ENCODE measurements around the gene AGBL4. TPM values are rescaled to one million over a fixed set of nuclear protein-coding genes. Genes with fewer than 3 reads are reported as not detected.
A peak's percentile ranks its signal among the peaks of the same experiment; 100 is the strongest.
"Not testable (repeated sequence)": the region's sequence is repeated elsewhere in the genome, so short reads cannot be mapped to it uniquely, and the experiment has no call there.

AGBL4 gene
- total RNA-seq, 1 donor from 2014 or later, result not detected

- Mint-ChIP-seq H3K27ac (no peak overlapping the region), H3K4me3 (ENCODE audit: low read depth) (no peak overlapping the region), H3K36me3 (ENCODE audit: low read depth) (no peaks in the 10 kb centered on the region), H3K9me3 (no peaks in the 10 kb centered on the region), H3K27me3 (ENCODE audit: low read depth) (no peaks in the 10 kb centered on the region), H3K4me1 (ENCODE audit: low read depth) (no peaks in the 10 kb centered on the region)
- no peak for DNase-seq (ENCODE audit: low spot score)
- intact Hi-C loops (cut with micrococcal nuclease), result no loop called here
Observed at GRCh38 chr1:48543854-48544253, 1479.9 kb downstream of the AGBL4 start.

GRCh38 chr1:48540587-48540986 lies 1483.2 kb downstream of the AGBL4 start:
- Mint-ChIP-seq H3K27me3 (ENCODE audit: low read depth) (no peaks in the 10 kb centered on the region), H3K36me3 (ENCODE audit: low read depth) (no peaks in the 10 kb centered on the region), H3K4me1 (ENCODE audit: low read depth) (no peaks in the 10 kb centered on the region), H3K9me3 (no peaks in the 10 kb centered on the region), H3K4me3 (ENCODE audit: low read depth) (no peak overlapping the region), H3K27ac (no peak overlapping the region)
- intact Hi-C loops (cut with micrococcal nuclease), result no loop called here
- DNase-seq (ENCODE audit: low spot score), result no peak

GRCh38 chr1:48536477-48536876 lies 1487.3 kb downstream of the AGBL4 start:
- H3K27me3 Mint-ChIP-seq (ENCODE audit: low read depth), result no peaks in the 10 kb centered on the region
- no peaks in the 10 kb centered on the region for H3K9me3 Mint-ChIP-seq
- intact Hi-C loops (cut with micrococcal nuclease), result no loop called here
- no peak for DNase-seq (ENCODE audit: low spot score)
- no peaks in the 10 kb centered on the region for H3K4me1 Mint-ChIP-seq (ENCODE audit: low read depth)
- H3K36me3 Mint-ChIP-seq (ENCODE audit: low read depth), result no peaks in the 10 kb centered on the region
- H3K4me3 Mint-ChIP-seq (ENCODE audit: low read depth), result no peak overlapping the region
- no peak overlapping the region for H3K27ac Mint-ChIP-seq

GRCh38 chr1:48532976-48533375 lies 1490.8 kb downstream of the AGBL4 start:
- no peak overlapping the region for H3K27ac Mint-ChIP-seq
- no peaks in the 10 kb centered on the region for H3K36me3 Mint-ChIP-seq (ENCODE audit: low read depth)
- no peak overlapping the region for H3K4me3 Mint-ChIP-seq (ENCODE audit: low read depth)
- no peaks in the 10 kb centered on the region for H3K27me3 Mint-ChIP-seq (ENCODE audit: low read depth)
- no peak for DNase-seq (ENCODE audit: low spot score)
- intact Hi-C loops (cut with micrococcal nuclease), result no loop called here
- H3K4me1 Mint-ChIP-seq (ENCODE audit: low read depth), result no peaks in the 10 kb centered on the region
- no peaks in the 10 kb centered on the region for H3K9me3 Mint-ChIP-seq

GRCh38 chr1:48530727-48531351 lies 1492.9 kb downstream of the AGBL4 start:
- peak; percentile 36 for DNase-seq (ENCODE audit: low spot score)
- no peaks in the 10 kb centered on the region for H3K27me3 Mint-ChIP-seq (ENCODE audit: low read depth)
- H3K36me3 Mint-ChIP-seq (ENCODE audit: low read depth), result no peaks in the 10 kb centered on the region
- no peaks in the 10 kb centered on the region for H3K9me3 Mint-ChIP-seq
- intact Hi-C loops (cut with micrococcal nuclease), result no loop called here
- H3K4me1 Mint-ChIP-seq (ENCODE audit: low read depth), result no peaks in the 10 kb centered on the region
- no peak overlapping the region for H3K4me3 Mint-ChIP-seq (ENCODE audit: low read depth)
- H3K27ac Mint-ChIP-seq, result no peak overlapping the region

GRCh38 chr1:48527051-48527450 lies 1496.7 kb downstream of the AGBL4 start:
- Mint-ChIP-seq H3K4me1 (ENCODE audit: low read depth) (no peaks in the 10 kb centered on the region), H3K9me3 (no peaks in the 10 kb centered on the region), H3K36me3 (ENCODE audit: low read depth) (no peaks in the 10 kb centered on the region), H3K4me3 (ENCODE audit: low read depth) (no peak overlapping the region), H3K27me3 (ENCODE audit: low read depth) (no peaks in the 10 kb centered on the region), H3K27ac (no peak overlapping the region)
- DNase-seq (ENCODE audit: low spot score), result no peak
- intact Hi-C loops (cut with micrococcal nuclease), result no loop called here

- Mint-ChIP-seq H3K27me3 (ENCODE audit: low read depth) (no peaks in the 10 kb centered on the region), H3K27ac (no peak overlapping the region), H3K4me1 (ENCODE audit: low read depth) (no peaks in the 10 kb centered on the region), H3K36me3 (ENCODE audit: low read depth) (no peaks in the 10 kb centered on the region), H3K9me3 (no peaks in the 10 kb centered on the region), H3K4me3 (ENCODE audit: low read depth) (no peak overlapping the region)
- intact Hi-C loops (cut with micrococcal nuclease), result no loop called here
- DNase-seq (ENCODE audit: low spot score), result no peak
Observed at GRCh38 chr1:48526008-48526710, 1497.6 kb downstream of the AGBL4 start.

GRCh38 chr1:48524892-48525467 lies 1498.8 kb downstream of the AGBL4 start:
- H3K4me1 Mint-ChIP-seq (ENCODE audit: low read depth), result no peaks in the 10 kb centered on the region
- no peak overlapping the region for H3K27ac Mint-ChIP-seq
- DNase-seq (ENCODE audit: low spot score), result no peak
- H3K36me3 Mint-ChIP-seq (ENCODE audit: low read depth), result no peaks in the 10 kb centered on the region
- H3K27me3 Mint-ChIP-seq (ENCODE audit: low read depth), result peaks cover 2% of the 10 kb centered on the region
- H3K4me3 Mint-ChIP-seq (ENCODE audit: low read depth), result no peak overlapping the region
- intact Hi-C loops (cut with micrococcal nuclease), result no loop called here
- no peaks in the 10 kb centered on the region for H3K9me3 Mint-ChIP-seq

- H3K9me3 Mint-ChIP-seq, result no peaks in the 10 kb centered on the region
- no peak overlapping the region for H3K27ac Mint-ChIP-seq
- no peaks in the 10 kb centered on the region for H3K4me1 Mint-ChIP-seq (ENCODE audit: low read depth)
- intact Hi-C loops (cut with micrococcal nuclease), result no loop called here
- DNase-seq (ENCODE audit: low spot score), result no peak
- peaks cover 2% of the 10 kb centered on the region for H3K27me3 Mint-ChIP-seq (ENCODE audit: low read depth)
- H3K4me3 Mint-ChIP-seq (ENCODE audit: low read depth), result no peak overlapping the region
- H3K36me3 Mint-ChIP-seq (ENCODE audit: low read depth), result no peaks in the 10 kb centered on the region
Observed at GRCh38 chr1:48523558-48523957, 1500.2 kb downstream of the AGBL4 start.

- H3K27ac Mint-ChIP-seq; H3K36me3 Mint-ChIP-seq (ENCODE audit: low read depth); intact Hi-C loops (cut with micrococcal nuclease); H3K4me3 Mint-ChIP-seq (ENCODE audit: low read depth); H3K9me3 Mint-ChIP-seq; H3K27me3 Mint-ChIP-seq (ENCODE audit: low read depth); H3K4me1 Mint-ChIP-seq (ENCODE audit: low read depth); DNase-seq (ENCODE audit: low spot score): not testable (repeated sequence)
Observed at GRCh38 chr1:48519896-48520295, 1503.9 kb downstream of the AGBL4 start.

- no peak overlapping the region for H3K27ac Mint-ChIP-seq
- no peak for DNase-seq (ENCODE audit: low spot score)
- no peaks in the 10 kb centered on the region for H3K9me3 Mint-ChIP-seq
- no peak overlapping the region for H3K4me3 Mint-ChIP-seq (ENCODE audit: low read depth)
- H3K27me3 Mint-ChIP-seq (ENCODE audit: low read depth), result peaks cover 3% of the 10 kb centered on the region
- intact Hi-C loops (cut with micrococcal nuclease), result no loop called here
- no peaks in the 10 kb centered on the region for H3K4me1 Mint-ChIP-seq (ENCODE audit: low read depth)
- H3K36me3 Mint-ChIP-seq (ENCODE audit: low read depth), result no peaks in the 10 kb centered on the region
Observed at GRCh38 chr1:48506870-48507269, 1516.9 kb downstream of the AGBL4 start.

GRCh38 chr1:48500541-48501450 lies 1523.0 kb downstream of the AGBL4 start:
- intact Hi-C loops (cut with micrococcal nuclease), result no loop called here
- peaks cover 2% of the 10 kb centered on the region for H3K4me1 Mint-ChIP-seq (ENCODE audit: low read depth)
- H3K27ac Mint-ChIP-seq, result no peak overlapping the region
- no peak overlapping the region for H3K4me3 Mint-ChIP-seq (ENCODE audit: low read depth)
- no peaks in the 10 kb centered on the region for H3K9me3 Mint-ChIP-seq
- DNase-seq (ENCODE audit: low spot score), result no peak
- H3K36me3 Mint-ChIP-seq (ENCODE audit: low read depth), result no peaks in the 10 kb centered on the region
- no peaks in the 10 kb centered on the region for H3K27me3 Mint-ChIP-seq (ENCODE audit: low read depth)
